NCI-H748 (cell line): Measurements from ENCODE around the gene PUM1.

Experiments
- DNase-seq: peaks from one replicate; lab custom pipeline; 2025; ENCODE audit not compliant: unreplicated experiment; lab: John Stamatoyannopoulos, UW

Gene PUM1

GRCh38 chr1:31032266-31032665, 33.3 kb downstream of the PUM1 start:
- no peak for DNase-seq

DNA sequence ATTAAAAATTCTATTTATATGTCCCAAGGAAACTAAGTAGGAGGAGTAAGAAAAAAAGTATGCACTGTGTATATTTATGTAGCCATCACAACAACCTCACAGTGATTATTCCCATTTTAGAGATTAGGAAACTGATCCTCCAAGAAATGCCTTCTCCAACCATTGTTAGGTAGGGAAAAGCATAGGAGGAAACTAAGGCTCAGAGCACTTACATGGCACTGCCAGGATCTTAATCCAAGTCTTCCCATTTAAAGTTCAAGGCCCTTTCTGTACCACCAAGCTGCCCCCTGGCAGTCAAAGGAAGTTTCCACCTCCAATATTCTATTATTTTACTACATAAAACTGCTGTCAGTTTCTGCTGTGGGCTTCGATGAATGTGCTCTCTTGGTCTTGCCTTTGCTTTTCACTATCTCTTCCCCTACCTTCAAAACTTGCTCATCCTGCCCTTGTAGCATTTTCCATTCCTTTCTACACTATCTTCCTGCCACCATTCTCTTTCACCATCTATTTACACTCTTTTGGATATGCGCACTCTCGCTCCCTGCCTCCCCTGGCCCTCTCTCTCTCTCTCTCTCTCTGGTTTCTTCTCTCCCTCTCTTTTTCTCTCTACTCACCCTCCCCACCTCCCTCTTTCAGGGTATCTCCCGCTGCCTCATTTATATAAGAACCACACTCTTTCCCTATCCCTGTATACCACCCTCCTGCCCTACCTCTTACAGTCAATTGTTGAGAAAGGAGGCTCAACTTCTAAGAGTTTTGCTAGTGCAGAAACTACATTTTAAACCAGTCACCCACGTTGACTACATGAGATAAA, 34.0 kb downstream of the PUM1 start:
- DNase-seq: no peak

- no peak for DNase-seq
Measured at GRCh38 chr1:31029026-31029425, 36.5 kb downstream of the PUM1 start.

GRCh38 chr1:31027693-31028526, 37.6 kb downstream of the PUM1 start:
- DNase-seq: no peak

- no peak for DNase-seq
Measured at GRCh38 chr1:31022259-31022658, 43.3 kb downstream of the PUM1 start.

DNA sequence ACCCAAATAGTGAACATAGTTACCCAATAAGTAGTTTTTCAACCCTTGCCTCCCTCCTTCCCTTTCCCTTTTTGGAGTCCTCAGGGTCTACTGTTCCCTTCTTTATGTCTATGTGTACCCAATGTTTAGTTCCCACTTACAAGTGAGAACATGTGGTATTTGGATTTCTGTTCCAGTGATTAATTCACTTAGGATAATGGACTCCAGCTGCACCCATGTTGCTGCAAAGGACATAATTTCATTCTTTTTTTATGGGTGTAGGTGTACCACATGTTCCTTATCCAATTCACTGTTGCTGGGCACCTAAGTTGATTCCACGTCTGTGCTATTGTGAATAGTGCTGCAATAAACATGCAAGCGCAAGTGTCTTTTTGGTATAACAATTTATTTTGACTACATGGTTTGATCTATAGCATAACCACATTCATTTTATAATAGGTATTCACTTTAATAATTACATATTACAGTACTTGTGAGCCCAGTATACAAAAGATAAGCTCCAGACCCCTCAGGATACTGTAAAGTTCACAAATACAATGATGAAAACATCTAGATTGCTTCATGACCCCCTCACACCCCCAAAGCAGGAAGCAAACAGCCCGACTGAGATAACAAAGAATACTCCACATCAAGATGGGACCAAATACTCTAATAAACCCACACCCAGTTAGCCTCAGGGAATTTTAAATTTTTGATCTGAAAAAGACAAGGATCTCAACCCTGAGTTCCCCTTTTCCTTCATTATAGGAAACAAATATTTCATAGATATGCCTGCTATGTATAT, 45.3 kb downstream of the PUM1 start:
- DNase-seq: peak; percentile 74

DNA sequence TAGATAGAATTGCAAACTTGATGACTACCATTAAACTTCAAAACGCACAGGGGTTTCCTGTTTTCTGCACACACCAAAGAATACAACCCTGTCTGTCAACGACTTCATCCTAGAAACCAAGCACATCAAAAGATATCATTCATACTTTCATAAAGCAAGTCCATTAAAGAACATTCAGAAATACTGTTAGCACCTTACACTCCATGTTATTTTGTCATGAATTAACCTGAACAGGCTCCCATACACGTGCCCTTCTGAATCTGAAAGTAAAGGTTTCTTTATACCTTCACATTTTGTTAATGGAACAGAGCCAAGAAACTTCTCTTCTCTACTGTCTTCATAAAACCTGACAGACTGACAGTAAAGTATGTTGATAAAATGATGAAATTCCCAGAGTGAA, 46.1 kb downstream of the PUM1 start:
- DNase-seq: no peak

DNA sequence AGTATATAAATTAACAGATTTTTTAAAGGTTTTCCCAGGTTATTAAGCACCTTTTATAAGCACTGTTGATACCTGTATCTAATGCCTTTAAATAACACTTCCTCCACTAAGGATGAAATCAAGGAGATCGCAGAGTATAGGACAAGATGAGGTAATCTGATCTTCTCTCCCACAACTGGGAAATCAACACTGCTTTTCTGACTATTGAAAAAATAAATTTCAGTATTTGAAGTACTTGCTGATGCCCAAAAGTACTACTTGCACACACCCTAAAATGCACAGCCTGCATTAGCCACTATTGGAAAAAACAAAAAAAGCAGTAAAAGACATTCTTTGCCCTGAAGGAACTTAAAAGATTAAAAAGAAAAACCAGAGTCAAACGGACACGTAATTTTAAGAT, 48.6 kb downstream of the PUM1 start:
- DNase-seq: no peak

GRCh38 chr1:31013187-31013864, 52.2 kb downstream of the PUM1 start:
- peak; percentile 83 for DNase-seq

DNA sequence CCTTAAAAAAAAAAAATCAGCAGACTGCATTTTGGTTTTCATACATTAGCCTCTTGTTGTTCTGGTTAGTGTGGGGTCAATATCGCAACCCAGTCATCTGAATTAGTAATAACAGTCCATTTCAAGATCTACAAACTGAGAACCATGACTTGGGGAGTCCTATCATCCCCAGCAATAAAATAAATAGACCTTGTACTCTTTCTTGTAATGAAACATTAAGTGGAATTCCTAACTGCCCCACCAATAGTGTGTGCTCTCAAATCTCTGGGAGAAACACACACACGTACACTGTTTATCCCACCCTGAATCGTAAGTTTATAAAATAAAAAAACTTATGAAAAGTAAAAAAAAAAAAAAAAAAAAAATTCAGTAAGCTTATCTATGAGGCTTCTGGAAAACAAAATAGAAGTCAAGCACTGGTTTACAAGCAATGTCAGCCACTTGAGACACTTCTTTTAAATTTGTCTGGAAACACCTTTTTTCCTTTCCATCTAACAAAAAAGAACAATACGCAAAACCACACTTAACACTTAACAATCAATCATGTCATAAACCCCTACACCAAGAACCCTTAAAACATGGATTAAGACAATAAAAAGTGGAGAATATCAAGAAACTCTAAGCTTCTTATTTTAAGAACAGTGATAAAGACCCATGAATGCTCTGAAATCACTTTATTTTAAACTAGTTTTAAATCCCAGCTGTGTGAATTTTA, 53.1 kb downstream of the PUM1 start:
- no peak for DNase-seq

DNA sequence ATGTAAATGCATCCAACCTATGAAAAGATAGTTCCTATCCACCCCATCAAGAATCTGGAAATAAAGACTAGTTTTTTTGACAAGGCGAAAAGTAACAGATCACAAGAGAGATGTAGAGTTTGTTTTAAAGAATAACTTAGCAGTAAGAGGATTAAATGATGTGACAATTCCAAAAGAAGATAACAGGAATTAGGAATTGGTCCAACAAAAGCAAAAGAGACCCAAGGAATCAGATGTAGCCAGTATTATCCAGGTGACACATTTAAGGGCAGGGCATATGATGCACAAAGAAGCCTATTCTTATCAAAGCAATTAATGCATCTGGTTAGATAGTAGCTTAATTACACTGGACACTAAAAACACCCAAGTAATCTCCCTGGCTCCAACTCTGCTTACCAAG, 53.8 kb downstream of the PUM1 start:
- DNase-seq: no peak

DNA sequence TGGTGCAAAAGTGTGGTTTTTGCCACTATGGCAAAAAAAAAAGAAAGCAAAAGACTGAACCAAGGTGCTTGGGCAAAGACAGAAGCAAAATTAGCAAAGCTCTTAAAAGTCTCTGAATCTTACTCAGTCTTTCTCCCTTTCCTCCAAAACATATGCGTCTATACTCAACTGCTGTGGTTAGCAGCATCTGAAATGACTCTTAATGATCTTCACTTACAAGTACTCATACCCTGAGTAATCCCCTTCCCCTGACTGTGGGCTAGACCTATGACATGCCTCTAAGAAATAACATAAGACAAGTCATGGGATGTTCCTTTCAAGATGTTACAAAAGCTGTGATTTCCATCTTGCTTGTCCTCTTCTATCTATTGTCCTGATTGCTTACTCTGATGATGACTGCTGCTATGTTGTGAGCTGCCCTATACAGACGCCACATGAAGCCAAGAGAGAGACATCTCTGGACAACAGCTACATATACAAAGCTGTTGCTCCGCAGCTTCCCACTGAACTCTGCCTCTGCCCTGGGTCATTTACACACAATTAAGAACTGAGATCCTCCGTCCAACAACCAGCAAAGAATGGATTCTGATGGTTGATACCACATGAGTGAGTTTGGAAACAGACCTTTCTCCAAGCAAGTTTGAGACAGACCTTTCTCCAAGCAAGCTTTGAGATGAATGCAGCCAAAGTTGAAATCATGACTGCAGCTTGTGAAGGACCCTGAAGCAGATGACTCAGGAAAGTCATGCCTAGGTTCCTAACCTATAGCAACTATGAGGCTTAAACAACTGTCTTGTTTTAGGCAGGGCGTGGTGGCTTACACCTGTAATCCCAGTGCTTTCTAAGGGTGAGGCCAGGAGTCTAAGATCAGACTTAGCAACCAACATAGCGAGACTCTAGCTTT, 55.2 kb downstream of the PUM1 start:
- no peak for DNase-seq

GRCh38 chr1:31007462-31007991, 58.0 kb downstream of the PUM1 start:
- no peak for DNase-seq

GRCh38 chr1:31006747-31007146, 58.8 kb downstream of the PUM1 start:
- no peak for DNase-seq

DNA sequence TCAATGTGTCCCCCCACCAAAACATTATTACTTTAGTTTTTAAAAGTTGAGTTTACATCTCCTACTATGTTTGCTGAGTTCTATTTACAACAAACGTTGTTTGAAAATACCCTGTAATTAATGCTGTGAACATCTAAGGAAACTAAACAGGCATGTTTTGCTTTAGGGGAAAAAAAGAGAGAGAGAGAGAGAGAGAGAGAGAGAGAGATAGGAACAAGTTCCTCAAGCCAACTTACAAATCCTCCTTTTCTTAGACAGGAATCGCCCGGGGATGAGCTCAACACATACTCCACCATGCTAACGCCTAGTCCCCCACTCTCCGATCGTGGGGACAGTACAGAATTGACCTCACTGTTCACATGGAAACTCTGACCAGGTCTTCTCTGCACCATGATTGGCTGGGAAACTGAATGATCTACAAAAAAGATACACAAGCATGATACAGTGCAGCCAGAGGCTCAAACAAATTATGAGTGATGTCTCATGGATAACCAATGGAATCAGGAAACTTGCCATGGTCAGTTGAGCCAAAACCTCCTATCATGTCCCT, 59.8 kb downstream of the PUM1 start:
- no peak for DNase-seq

GRCh38 chr1:31005198-31005597, 60.3 kb downstream of the PUM1 start:
- DNase-seq: no peak

DNA sequence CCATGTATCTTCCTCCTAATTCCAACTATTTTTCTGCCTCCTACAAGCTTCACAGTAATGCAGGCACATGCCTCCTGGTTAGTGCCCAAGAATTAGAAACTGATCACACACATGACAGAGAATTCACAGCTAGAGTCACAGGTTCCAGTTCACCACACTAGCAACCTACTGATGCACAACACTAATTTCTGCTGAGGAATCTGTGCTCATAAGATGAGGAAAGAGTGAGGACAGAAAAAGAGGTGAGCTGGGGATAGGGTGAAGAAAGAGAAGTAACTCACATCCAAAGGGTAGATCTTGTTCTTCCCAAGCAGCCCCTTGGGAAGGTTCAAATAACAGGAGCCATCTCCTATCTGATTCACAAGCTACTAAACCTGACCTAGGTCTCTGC, 61.3 kb downstream of the PUM1 start:
- no peak for DNase-seq

DNA sequence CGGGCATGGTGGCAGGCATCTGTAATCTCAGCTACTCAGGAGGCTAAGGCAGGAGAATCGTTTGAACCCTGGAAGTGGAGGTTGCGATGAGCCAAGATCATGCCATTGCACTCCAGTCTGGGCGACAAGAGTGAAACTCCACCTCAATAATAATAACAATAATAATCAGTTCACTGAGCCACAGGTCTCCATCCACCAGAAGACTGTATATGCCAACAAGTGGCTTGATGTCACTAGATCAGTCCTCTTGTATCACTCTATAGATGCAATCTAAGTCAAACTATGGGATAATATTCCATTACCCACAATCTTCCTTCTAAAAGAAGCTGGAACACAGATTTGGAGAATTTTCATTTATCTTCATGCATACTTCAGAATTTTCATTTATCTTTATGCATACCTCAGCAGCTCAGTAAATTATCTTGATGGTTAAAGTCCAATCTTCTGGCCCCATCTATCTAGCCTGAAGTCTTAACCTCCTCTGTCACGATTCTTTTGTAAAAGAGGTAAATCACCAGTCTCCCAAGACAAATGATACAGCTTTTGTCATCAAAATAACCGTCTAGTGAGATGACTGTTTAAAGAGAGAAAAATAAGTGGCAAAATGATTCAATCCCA, 61.8 kb downstream of the PUM1 start:
- DNase-seq: no peak
